ENCODE measurements around the gene ANXA11. TPM values are rescaled to one million over a fixed set of nuclear protein-coding genes. Genes with fewer than 3 reads are reported as not detected.
A peak's percentile ranks its signal among the peaks of the same experiment; 100 is the strongest.

The ANXA11 gene
- total RNA-seq, 3 donors from 2014 or later = 83.3 to 102 (median 93.4) TPM

- H3K27me3 ChIP-seq = no peaks in the 10 kb centered on the region
- TF ChIP-seq POLR2AphosphoS5 (IDR thresholded peaks at IDR 0.05) (no peak), POLR2A (IDR thresholded peaks at IDR 0.05) (no peak)
- TF ChIP-seq, protein P1, sequence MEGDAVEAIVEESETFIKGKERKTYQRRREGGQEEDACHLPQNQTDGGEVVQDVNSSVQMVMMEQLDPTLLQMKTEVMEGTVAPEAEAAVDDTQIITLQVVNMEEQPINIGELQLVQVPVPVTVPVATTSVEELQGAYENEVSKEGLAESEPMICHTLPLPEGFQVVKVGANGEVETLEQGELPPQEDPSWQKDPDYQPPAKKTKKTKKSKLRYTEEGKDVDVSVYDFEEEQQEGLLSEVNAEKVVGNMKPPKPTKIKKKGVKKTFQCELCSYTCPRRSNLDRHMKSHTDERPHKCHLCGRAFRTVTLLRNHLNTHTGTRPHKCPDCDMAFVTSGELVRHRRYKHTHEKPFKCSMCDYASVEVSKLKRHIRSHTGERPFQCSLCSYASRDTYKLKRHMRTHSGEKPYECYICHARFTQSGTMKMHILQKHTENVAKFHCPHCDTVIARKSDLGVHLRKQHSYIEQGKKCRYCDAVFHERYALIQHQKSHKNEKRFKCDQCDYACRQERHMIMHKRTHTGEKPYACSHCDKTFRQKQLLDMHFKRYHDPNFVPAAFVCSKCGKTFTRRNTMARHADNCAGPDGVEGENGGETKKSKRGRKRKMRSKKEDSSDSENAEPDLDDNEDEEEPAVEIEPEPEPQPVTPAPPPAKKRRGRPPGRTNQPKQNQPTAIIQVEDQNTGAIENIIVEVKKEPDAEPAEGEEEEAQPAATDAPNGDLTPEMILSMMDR (IDR thresholded peaks at IDR 0.05) = no peak
Observed at GRCh38 chr10:80170641-80171040, 34.7 kb downstream of the ANXA11 start.

GRCh38 chr10:80170026-80170425 is 35.3 kb downstream of the ANXA11 start:
- H3K27me3 ChIP-seq = no peaks in the 10 kb centered on the region
- no peak for DNase-seq (ENCODE audit: low spot score in 2 of 2)
- no peaks in the 10 kb centered on the region for H3K4me1 ChIP-seq
- no peaks in the 10 kb centered on the region for H3K9me3 ChIP-seq
- H3K27ac ChIP-seq = no peak overlapping the region
- H3K36me3 ChIP-seq = no peaks in the 10 kb centered on the region
- no peak for TF ChIP-seq POLR2AphosphoS5 (IDR thresholded peaks at IDR 0.05)
- no peak for TF ChIP-seq POLR2A (IDR thresholded peaks at IDR 0.05)
- TF ChIP-seq, protein P1 (IDR thresholded peaks at IDR 0.05) = no peak
- intact Hi-C loops (cut with DNase I; ENCODE audit: low total_unique reads) = no loop called here
- no peak overlapping the region for H3K4me3 ChIP-seq

More at GRCh38 chr10:80170641-80171040, 34.7 kb downstream of the ANXA11 start:
- H3K36me3 ChIP-seq = no peaks in the 10 kb centered on the region
- H3K9me3 ChIP-seq = no peaks in the 10 kb centered on the region
- DNase-seq (ENCODE audit: low spot score in 2 of 2) = no peak
- no peak overlapping the region for H3K4me3 ChIP-seq
- intact Hi-C loops (cut with DNase I; ENCODE audit: low total_unique reads) = no loop called here
- peak overlapping the region; percentile 58 to 74 for H3K27ac ChIP-seq
- no peaks in the 10 kb centered on the region for H3K4me1 ChIP-seq

- H3K36me3 ChIP-seq = no peaks in the 10 kb centered on the region
- H3K27ac ChIP-seq = peak overlapping the region; percentile 33 to 89
- H3K4me3 ChIP-seq = no peak overlapping the region
- no peaks in the 10 kb centered on the region for H3K9me3 ChIP-seq
- no peak for DNase-seq (ENCODE audit: low spot score in 2 of 2)
- no peaks in the 10 kb centered on the region for H3K27me3 ChIP-seq
- intact Hi-C loops (cut with DNase I; ENCODE audit: low total_unique reads) = no loop called here
- TF ChIP-seq POLR2A (IDR thresholded peaks at IDR 0.05) (no peak), POLR2AphosphoS5 (IDR thresholded peaks at IDR 0.05) (no peak)
- TF ChIP-seq, protein P1 (IDR thresholded peaks at IDR 0.05) = no peak
- peaks cover 0 to 7% of the 10 kb centered on the region in 2 donors for H3K4me1 ChIP-seq
Observed at GRCh38 chr10:80168679-80169380, 36.5 kb downstream of the ANXA11 start.

DNA sequence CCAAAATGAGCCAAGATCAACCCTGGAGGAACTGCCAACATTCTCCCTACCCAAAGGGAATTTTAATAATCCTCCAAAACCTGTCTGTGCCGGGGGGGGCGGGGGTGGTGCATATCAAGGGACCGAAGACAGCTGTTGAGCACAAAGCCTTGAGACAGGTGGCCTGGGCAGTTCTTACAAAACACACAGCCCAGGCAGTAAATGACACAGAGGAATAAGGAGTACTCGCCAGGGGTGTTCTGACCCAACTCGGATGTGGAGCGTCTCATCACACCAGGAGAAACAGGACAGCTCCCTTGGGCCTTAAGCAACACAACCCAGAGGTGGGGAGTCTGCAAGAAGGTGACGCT is 37.2 kb downstream of the ANXA11 start:
- TF ChIP-seq POLR2AphosphoS5 (IDR thresholded peaks at IDR 0.05) (no peak), POLR2A (IDR thresholded peaks at IDR 0.05) (no peak)
- TF ChIP-seq, protein P1 (IDR thresholded peaks at IDR 0.05) = no peak
- intact Hi-C loops (cut with DNase I; ENCODE audit: low total_unique reads) = no loop called here
- Histone ChIP-seq H3K27me3 (no peaks in the 10 kb centered on the region), H3K4me3 (no peak overlapping the region), H3K27ac (peak overlapping the region; percentile 33 to 89), H3K4me1 (peaks cover 0 to 10% of the 10 kb centered on the region in 2 donors), H3K36me3 (no peaks in the 10 kb centered on the region), H3K9me3 (no peaks in the 10 kb centered on the region)
- DNase-seq (ENCODE audit: low spot score in 2 of 2) = peak in 1 of 2 donors; percentile 47

- Histone ChIP-seq H3K4me1 (peaks cover 0 to 10% of the 10 kb centered on the region in 2 donors), H3K4me3 (no peak overlapping the region), H3K9me3 (no peaks in the 10 kb centered on the region), H3K27me3 (no peaks in the 10 kb centered on the region), H3K27ac (peak overlapping the region; percentile 17 to 89), H3K36me3 (no peaks in the 10 kb centered on the region)
- TF ChIP-seq POLR2A (IDR thresholded peaks at IDR 0.05) = no peak
- TF ChIP-seq, protein P1 (IDR thresholded peaks at IDR 0.05) = no peak
- no peak for TF ChIP-seq POLR2AphosphoS5 (IDR thresholded peaks at IDR 0.05)
- intact Hi-C loops (cut with DNase I; ENCODE audit: low total_unique reads) = no loop called here
- no peak for DNase-seq (ENCODE audit: low spot score in 2 of 2)
Observed at GRCh38 chr10:80167471-80168161, 37.7 kb downstream of the ANXA11 start.

All from breast epithelium (tissue), 4 donors.